Endothelial cell (in vitro differentiated cells): ENCODE results near the gene KIF16B. TPM values are rescaled to one million over a fixed set of nuclear protein-coding genes. Genes with fewer than 3 reads are reported as not detected.

Experiments
- DNase-seq: peaks from one replicate; pipeline ENCODE4 v3.0.0; 2021; ENCODE audit warnings: low spot score
- H3K27ac Mint-ChIP-seq: one replicate; pipeline ENCODE4 v1.8.0; 2021; ENCODE audit warnings: mixed read lengths, inconsistent platforms; ENCODE audit not compliant: unreplicated experiment
- H3K27me3 Mint-ChIP-seq: one replicate; pipeline ENCODE4 v1.8.0; 2021; ENCODE audit warnings: mild to moderate bottlenecking, moderate library complexity, mixed read lengths, inconsistent platforms; ENCODE audit not compliant: unreplicated experiment
- H3K36me3 Mint-ChIP-seq: one replicate; pipeline ENCODE4 v1.8.0; 2021; ENCODE audit warnings: mild to moderate bottlenecking, low read depth, mixed read lengths, inconsistent platforms; ENCODE audit not compliant: unreplicated experiment
- H3K4me1 Mint-ChIP-seq: one replicate; pipeline ENCODE4 v1.8.0; 2021; ENCODE audit warnings: mild to moderate bottlenecking, mixed read lengths, inconsistent platforms; ENCODE audit not compliant: unreplicated experiment
- H3K4me3 Mint-ChIP-seq: one replicate; pipeline ENCODE4 v1.8.0; 2021; ENCODE audit warnings: mild to moderate bottlenecking, mixed read lengths, inconsistent platforms; ENCODE audit not compliant: unreplicated experiment
- H3K9me3 Mint-ChIP-seq: one replicate; pipeline ENCODE4 v1.8.0; 2021; ENCODE audit warnings: mixed read lengths, inconsistent platforms; ENCODE audit not compliant: unreplicated experiment
- total RNA-seq: library from RNA; stranded (reverse); fragmentation: NEBNext Ultra II Directional; extraction: Animal tissue kit (Norgen Biotek cat#: 25700); gene quantifications from one replicate; pipeline ENCODE4 v1.2.1, GENCODE V29; 2021; ENCODE audit not compliant: unreplicated experiment
- TF ChIP-seq, protein P1 (sequence below): fragments of 200-600 bp; sonication (generic); IDR thresholded peaks from one replicate; pipeline ENCODE4 v1.5.0; 2021; ENCODE audit warnings: antibody characterized with exemption; ENCODE audit not compliant: unreplicated experiment

Gene KIF16B
- total RNA-seq, 1 donor from 2014 or later: 10.5 TPM

GRCh38 chr20:16415071-16416053 lies 157.9 kb downstream of the KIF16B start:
- Mint-ChIP-seq H3K36me3 (peaks cover 18% of the 10 kb centered on the region), H3K4me1 (no peaks in the 10 kb centered on the region), H3K4me3 (no peak overlapping the region), H3K27ac (no peak overlapping the region), H3K27me3 (no peaks in the 10 kb centered on the region), H3K9me3 (peaks cover 3% of the 10 kb centered on the region)
- DNase-seq: no peak
- TF ChIP-seq, protein P1, sequence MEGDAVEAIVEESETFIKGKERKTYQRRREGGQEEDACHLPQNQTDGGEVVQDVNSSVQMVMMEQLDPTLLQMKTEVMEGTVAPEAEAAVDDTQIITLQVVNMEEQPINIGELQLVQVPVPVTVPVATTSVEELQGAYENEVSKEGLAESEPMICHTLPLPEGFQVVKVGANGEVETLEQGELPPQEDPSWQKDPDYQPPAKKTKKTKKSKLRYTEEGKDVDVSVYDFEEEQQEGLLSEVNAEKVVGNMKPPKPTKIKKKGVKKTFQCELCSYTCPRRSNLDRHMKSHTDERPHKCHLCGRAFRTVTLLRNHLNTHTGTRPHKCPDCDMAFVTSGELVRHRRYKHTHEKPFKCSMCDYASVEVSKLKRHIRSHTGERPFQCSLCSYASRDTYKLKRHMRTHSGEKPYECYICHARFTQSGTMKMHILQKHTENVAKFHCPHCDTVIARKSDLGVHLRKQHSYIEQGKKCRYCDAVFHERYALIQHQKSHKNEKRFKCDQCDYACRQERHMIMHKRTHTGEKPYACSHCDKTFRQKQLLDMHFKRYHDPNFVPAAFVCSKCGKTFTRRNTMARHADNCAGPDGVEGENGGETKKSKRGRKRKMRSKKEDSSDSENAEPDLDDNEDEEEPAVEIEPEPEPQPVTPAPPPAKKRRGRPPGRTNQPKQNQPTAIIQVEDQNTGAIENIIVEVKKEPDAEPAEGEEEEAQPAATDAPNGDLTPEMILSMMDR: no peak

DNA sequence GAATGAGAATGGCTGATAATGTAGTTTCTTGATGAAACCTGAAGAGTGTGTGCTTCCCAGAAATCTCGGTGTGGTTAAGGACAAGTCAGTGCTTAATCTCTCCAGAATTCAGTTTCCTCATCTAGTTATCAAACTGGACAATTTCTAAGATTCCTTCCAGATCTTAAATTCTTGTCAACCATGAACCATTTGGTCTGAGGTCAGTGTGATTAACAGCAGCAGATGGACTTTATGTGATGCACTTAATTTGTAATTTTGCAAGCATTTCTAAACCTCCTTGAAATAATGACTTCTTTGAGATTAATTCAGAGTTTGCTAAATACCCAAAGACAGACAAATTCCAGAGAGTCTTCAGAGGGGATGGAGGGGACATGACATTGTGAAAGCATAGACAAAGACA lies 160.3 kb downstream of the KIF16B start:
- H3K9me3 Mint-ChIP-seq: peaks cover 3% of the 10 kb centered on the region
- H3K27ac Mint-ChIP-seq: no peak overlapping the region
- no peak overlapping the region for H3K4me3 Mint-ChIP-seq
- peaks cover 2% of the 10 kb centered on the region for H3K27me3 Mint-ChIP-seq
- no peaks in the 10 kb centered on the region for H3K4me1 Mint-ChIP-seq
- peaks cover 13% of the 10 kb centered on the region for H3K36me3 Mint-ChIP-seq
- no peak for DNase-seq
- TF ChIP-seq, protein P1: no peak

DNA sequence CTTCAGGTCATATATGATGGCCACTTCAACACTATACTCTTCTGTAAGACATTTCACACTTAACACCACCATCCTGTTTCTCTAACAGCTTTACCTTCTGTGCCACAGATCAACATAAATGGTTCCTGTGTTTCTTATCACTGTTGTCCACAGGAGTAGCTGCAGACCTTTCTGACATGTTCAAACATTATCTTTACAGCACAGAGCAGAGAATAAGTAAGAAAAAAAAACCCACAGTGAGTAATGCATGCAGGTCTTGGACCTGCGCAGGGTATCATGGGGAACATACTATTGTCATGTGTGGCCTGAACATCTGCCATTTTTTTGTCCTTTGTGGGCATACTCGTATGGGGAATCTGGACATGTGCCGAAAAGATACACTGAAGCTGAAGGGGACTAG lies 161.9 kb downstream of the KIF16B start:
- H3K36me3 Mint-ChIP-seq: peaks cover 13% of the 10 kb centered on the region
- H3K27me3 Mint-ChIP-seq: peaks cover 2% of the 10 kb centered on the region
- H3K27ac Mint-ChIP-seq: no peak overlapping the region
- no peak overlapping the region for H3K4me3 Mint-ChIP-seq
- no peaks in the 10 kb centered on the region for H3K4me1 Mint-ChIP-seq
- TF ChIP-seq, protein P1: no peak
- no peak for DNase-seq
- H3K9me3 Mint-ChIP-seq: peaks cover 3% of the 10 kb centered on the region

GRCh38 chr20:16410626-16411025 lies 162.6 kb downstream of the KIF16B start:
- peaks cover 2% of the 10 kb centered on the region for H3K27me3 Mint-ChIP-seq
- peaks cover 3% of the 10 kb centered on the region for H3K9me3 Mint-ChIP-seq
- H3K4me1 Mint-ChIP-seq: no peaks in the 10 kb centered on the region
- H3K4me3 Mint-ChIP-seq: no peak overlapping the region
- no peak for DNase-seq
- H3K36me3 Mint-ChIP-seq: peaks cover 13% of the 10 kb centered on the region
- TF ChIP-seq, protein P1: no peak
- no peak overlapping the region for H3K27ac Mint-ChIP-seq

DNA sequence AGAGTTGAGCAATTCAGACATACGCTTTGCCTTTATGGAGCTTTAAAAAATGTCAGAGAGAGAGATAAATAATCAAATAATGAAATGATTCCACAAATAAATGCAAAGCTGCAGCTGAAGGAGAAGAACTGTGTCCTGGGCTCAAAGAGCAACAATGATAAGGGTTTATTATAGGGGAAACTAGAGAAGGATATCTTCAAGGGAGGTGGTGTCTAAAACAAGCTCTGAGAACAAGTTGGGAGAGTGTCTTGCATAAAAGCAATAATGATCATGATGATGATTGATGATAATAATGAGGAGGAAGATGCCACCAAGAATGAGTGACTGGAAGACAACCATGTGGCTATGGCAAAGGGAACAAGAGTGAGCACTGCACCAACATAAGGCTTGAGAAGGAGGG lies 164.3 kb downstream of the KIF16B start:
- Mint-ChIP-seq H3K9me3 (peaks cover 3% of the 10 kb centered on the region), H3K4me1 (no peaks in the 10 kb centered on the region), H3K4me3 (no peak overlapping the region), H3K27ac (no peak overlapping the region), H3K27me3 (peaks cover 2% of the 10 kb centered on the region), H3K36me3 (peaks cover 13% of the 10 kb centered on the region)
- no peak for DNase-seq
- TF ChIP-seq, protein P1: no peak
